Frontal cortex (tissue), 4 donors: ENCODE results near the gene MAIP1. TPM values are rescaled to one million over a fixed set of nuclear protein-coding genes. Genes with fewer than 3 reads are reported as not detected.

Experiments used
- DNase-seq, 2 donors: peaks; one replicate each; pipeline ENCODE4 v3.0.0; 2012; ENCODE audit warnings: low spot score in 2 of 2
- FAIRE-seq: peaks from 2 replicates; lab custom pipeline; 2012; peaks lifted over from hg19 to GRCh38; lab: Jason Lieb, UNC
- total RNA-seq: library from RNA; depleted of rRNA; stranded (reverse); fragments of >200 nt; gene quantifications from one replicate; pipeline ENCODE4 v1.2.3, GENCODE V29; 2014
- donor health status: control.
- donor health status: control.
- donor health status: control.

Gene MAIP1
- total RNA-seq, 1 donor from 2014 or later = 14.3 TPM

DNA sequence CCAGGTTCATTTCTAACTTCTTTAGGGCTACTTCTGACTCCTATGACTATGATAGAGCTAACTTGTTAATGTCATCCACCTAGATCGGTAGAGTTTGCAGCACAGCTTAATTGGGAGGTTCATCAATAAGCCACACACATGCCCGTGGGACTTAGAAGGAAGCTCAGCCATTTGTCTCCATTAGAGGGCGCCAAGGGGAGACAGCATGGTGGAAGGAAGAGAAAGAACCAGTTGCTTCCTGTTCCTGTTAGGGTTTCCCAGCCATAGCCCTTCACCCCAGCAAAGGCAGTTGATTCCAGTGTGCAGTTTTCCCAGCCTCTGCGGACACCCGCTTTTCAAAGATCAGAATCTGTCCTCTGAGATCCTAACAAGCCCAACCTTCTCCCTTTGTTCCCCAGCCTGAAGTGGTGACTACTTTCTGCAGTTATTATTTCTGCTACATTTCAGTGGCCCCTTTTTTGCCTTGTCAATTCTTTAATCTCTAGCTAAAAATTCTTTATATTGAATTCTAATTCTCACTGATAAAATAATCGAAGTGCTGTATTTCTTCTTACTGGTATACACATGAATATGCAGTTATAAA lies 30.3 kb downstream of the MAIP1 start:
- DNase-seq (no peak), FAIRE-seq (no peak)

DNA sequence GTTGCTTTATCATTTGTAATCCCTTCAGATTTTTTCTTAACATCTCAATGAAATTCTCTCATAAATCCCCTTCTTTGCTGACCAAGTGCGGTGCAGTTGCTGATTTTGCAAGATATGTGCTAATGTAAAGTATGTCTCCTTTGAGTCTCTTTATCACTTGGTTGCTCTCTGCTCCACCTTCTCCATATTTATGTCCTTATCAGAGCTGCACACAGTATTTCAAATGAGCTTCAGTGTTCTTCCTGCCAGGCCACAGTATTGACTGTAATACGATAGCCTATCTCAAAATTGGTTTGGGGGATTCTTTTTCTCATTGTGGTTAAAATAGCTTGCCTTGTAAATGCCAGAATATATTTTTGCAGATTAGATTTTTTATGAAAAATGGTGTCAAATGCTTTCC lies 32.2 kb downstream of the MAIP1 start:
- DNase-seq = no peak
- no peak for FAIRE-seq

DNA sequence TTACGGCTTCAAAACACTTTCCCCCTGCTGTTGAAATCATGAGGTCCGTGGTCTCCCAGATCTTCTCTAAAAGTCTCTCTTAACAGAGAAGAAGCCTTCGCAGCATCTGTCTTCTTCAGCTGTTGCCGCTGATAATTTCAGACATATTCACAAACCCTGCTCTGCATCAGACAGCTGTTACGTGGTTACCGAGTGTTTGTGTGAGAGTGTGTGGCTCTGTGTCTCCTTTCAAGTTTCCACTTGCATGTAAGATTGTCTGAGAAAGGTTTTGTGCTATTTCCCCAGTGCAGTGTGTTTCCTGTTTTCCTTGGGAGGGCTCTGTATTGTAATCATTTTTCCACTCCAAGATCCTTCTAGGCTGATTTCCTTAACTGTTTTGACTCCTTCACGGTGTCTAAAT lies 32.8 kb downstream of the MAIP1 start:
- DNase-seq (no peak), FAIRE-seq (no peak)

DNA sequence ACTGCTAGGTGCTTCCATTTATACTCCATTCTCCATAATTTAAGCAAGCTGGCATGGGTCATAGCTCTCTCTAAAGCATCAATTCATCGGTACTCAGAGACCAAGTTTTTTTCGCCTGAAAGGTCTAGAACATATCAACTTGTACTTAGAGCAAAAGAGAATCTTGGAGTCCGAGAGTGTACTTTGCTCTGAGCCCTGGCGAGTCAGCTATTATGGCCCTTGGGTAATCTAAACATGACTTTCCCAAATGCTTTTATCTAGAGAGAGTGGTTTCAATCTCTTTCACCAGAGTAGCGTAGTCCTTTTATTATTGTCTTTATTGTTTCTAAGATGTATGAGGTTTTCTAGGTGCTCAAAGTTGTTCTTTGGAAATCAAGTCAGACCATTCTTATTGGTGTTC lies 34.4 kb downstream of the MAIP1 start:
- FAIRE-seq (no peak), DNase-seq (no peak)

DNA sequence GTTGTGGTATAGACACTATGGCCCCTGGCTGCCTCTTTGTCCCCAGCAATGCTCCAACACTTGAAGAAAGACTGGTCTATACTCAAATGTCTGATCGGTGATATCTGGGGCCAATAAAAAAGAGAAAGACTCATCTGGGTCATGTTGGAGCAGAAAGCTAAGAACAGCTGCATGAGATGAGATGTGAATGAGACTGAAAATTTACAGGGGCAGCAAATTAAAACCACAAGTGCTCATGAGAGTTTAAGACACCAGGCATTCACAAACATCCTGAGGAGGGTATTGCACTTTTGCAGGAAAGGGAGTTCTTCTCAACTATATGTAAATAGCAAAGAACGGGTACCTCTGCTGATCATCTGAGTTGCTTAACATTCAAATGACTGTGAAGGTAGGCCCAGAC lies 36.3 kb downstream of the MAIP1 start:
- DNase-seq = no peak
- no peak for FAIRE-seq

DNA sequence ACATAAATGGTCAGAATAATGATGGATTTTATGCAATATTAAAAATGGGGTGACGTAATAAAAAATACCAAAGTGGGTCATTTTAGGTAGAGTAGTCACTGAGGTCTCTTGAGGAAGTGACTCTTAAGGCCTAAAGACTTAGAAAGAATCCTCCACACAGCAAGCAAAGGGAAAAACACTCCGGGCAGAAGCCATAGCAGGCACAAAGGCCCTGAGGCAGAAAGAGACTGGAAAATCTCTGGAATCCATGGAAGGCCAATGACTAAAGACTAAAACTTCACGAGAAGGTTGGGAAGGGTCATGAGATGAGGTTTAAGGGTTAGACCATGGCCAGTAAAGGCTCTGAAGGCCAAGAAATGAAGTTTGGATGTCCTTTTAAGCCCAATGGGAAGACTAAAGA lies 36.9 kb downstream of the MAIP1 start:
- no peak for FAIRE-seq
- no peak for DNase-seq

DNA sequence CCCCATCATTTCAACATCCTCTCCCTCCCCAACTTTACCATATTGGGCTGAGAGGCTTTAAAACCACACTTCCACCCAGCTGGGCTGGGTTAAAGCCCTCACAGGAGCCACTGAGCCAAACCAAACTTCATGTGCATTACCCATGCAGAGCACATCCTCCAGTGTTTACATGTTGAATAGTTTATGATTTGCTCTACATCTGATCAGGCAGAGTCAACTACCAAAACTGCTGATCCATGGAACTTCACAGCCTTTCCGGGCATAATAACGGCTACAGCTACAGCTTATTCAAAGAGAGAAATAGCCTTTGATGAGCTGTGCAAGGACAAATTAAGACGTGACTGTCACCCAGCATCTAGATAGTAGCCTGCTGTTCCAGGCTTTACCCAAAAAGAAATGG lies 39.0 kb downstream of the MAIP1 start:
- FAIRE-seq = no peak

DNA sequence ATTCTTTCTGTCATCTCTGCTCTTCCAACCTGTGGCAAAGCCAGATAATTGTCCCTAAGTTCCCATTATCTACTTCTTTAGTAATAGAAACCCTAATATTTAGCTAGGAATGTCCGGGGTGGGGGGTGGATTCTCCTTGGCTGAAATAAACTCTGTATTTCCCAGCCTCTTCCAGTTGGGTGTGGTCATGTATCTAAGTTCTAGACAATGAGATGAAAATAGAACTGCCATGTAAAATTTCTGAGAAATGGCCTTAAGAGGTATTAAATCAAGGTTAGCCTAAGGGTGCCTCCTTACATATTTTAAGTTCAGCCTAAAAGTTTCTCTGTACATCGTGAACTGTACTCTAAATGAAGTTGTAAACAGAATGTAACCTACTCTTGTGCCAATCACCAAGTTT lies 39.5 kb downstream of the MAIP1 start:
- FAIRE-seq (no peak), DNase-seq (no peak)

More for the DNA sequence above, 39.0 kb downstream of the MAIP1 start:
- DNase-seq = no peak

DNA sequence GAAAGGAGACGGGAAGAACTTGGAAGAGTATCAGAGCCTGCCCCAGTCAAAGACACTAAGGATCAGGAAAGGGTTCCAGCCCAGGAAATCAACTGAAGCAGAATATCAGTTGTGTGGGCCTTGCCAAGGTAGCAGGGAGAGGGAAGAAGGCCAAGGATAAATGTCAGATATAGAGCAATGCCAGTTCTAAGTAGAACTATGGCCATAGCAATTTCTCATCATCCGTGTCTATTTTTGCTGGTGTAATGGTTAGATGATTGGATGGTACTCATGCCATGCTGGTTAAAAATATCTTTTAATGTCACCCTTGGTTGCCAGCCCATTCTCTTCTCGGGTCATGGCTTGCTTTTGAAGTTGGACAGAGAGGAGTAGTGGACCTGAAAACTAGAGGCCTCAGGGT lies 41.9 kb downstream of the MAIP1 start:
- FAIRE-seq (no peak), DNase-seq (no peak)

DNA sequence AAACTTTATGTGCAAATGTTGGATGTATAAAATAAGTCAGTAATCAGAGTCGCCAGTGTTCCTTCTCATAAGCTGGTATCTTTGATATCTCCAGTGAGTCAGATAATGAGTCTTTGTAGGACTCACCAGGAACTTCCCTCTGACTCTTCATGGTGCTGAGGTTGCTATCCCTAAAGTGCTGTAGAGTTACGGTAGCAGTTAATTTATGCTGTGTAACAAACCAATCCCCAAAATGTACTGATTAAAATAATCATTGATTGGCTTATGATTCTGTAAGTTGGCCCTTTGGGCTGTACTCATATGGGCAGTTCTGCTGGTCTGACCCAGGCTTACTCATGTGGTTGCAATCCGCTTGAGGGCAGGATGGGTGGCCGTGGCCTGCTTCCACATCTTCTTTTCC lies 43.8 kb downstream of the MAIP1 start:
- FAIRE-seq = no peak
- DNase-seq = no peak

DNA sequence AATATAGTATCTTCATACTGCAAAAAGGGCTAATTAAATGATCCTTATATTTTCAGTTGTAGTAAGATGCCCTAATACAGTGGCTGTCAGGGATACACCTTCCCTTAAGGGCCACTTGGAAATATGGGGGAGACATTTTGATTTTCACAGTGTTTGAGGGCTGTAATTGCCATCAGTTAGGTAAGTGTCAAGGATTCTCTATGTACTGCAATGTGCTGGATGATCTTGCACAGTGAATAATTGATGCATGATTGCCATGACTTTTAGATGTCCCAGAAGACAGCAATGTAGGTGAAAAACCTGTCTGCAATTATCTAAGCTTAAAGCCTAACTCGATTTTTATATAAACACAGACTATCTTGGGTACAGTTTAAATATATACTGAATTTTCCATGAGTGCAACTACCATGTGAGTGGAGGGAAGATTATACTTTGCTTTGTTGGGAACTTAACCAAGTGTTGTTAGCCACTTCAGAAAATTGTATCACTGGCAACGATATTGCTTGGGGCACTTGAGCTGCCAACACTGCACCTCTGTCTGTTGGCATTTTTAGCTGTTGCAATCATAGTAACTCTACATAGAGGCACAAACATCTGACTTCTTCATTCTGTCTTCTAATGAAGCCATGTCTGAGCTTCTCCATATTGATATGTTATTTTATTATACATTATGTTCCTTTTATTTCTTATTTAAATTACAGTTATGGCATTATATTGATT lies 45.2 kb downstream of the MAIP1 start:
- DNase-seq = no peak
- no peak for FAIRE-seq

DNA sequence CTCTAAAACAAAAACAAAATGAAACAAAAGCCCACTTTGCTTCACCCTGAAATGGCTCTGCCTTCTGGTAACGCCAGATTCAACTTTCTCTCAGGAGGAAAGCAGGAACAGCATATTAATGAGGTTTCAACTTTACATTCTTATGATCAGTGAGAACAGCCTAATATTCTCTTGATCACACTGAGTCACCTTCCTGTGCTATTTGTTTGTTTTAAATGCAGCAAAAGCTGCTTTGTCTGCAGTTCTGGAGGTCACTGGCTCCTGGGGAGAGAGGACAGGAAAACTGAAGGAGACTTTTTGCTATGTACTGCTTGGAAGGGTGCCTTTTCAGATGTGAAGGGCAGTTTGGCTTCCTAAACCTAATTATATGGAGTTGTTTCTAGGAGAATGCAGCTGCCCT lies 48.1 kb downstream of the MAIP1 start:
- FAIRE-seq (no peak), DNase-seq (no peak)

DNA sequence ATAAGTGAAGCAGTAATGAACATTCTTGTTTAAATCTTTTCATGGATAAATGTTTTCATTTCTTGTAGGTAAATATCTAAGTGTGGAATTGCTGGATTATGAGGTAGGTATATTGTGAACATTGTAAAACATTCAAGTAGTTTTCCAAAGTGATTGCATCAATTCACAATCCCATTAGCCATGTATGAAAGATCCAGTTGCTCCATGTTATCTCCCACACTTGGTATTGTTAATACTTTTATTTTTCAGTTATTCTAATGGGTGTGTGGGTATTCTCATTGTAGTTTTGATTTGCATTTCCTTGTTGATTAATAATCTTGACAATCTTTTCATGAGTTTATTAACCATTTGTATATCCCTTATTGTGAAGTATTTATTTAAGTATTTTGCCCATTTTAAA lies 50.3 kb downstream of the MAIP1 start:
- no peak for DNase-seq
- no peak for FAIRE-seq

DNA sequence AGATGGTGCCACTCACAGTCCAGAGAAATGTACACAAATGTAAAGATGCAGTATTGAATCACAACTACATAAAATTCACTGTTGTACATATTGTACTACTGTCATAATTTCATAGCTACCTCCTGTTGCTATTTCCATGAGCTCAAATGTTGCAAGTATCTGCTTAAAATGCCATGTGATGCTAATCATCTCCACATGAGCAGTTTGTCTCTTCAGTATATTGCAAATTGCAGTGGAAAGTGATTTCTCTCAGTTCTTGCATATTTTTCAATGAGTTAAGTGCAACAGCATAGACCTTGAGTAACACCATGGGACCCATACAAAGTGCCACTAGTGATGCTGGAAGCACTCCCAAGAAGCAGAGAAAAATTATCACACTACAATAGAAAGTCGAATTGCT lies 51.9 kb downstream of the MAIP1 start:
- DNase-seq (no peak), FAIRE-seq (no peak)

DNA sequence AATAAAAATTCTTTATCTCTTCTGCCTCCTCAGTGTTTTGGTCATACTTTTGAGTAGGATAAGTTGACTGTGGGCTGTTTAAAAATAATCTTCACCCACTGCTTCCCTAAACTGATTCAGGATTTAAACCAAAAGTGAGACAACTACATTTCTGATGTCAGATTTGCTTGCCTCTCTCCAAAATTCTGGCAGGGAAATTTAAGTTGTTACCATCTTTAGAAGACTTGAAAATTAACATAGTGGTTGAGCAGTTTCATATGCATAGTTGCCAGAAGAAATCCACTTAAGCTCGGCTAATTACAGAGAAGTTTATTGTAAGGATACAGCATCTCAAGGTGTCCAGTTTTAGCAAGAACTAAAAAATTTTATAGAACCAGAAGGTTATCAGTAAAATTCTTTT lies 57.0 kb downstream of the MAIP1 start:
- FAIRE-seq (no peak), DNase-seq (no peak)

Other genes starting within 250 kb of the MAIP1 start
- 2.0 TPM for gene FTCDNL1, start 104.4 kb upstream of the MAIP1 start, total RNA-seq
- gene C2orf69, start 44.3 kb upstream of the MAIP1 start, total RNA-seq = 35.5 TPM
- 13.9 TPM for gene TYW5, start 91 bp upstream of the MAIP1 start, total RNA-seq